HG02840 (cell line): Measurements from ENCODE around the gene KATNBL1.
"Not testable (repeated sequence)": the region's sequence is repeated elsewhere in the genome, so short reads cannot be mapped to it uniquely, and the experiment has no call there.

ENCODE experiments used
- ATAC-seq: cut with Tn5 transposase; IDR thresholded peaks from one replicate; pipeline ENCODE4 v1.9.1; 2021; ENCODE audit warnings: mild to moderate bottlenecking, moderate library complexity, moderate number of reproducible peaks; ENCODE audit not compliant: unreplicated experiment, low FRiP score

KATNBL1 gene

DNA sequence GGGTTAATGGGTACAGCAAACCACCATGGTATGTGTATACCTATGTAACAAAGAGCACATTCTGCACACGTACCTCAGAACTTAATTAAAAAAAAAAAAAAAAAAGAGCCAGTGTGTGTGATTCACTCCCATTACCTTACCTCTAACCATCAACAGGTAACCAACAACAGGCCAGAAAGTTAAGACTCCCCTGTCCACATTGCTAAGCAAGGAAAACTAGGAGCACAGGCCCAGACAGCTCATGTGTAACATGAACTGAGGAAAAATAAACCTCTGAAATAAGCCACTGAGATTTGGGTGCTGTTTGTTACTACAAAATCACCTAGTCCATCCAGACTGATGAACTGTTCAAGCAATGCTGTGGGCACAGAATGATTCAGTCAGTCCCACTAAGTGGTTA, 6.0 kb downstream of the KATNBL1 start:
- no peak for ATAC-seq

DNA sequence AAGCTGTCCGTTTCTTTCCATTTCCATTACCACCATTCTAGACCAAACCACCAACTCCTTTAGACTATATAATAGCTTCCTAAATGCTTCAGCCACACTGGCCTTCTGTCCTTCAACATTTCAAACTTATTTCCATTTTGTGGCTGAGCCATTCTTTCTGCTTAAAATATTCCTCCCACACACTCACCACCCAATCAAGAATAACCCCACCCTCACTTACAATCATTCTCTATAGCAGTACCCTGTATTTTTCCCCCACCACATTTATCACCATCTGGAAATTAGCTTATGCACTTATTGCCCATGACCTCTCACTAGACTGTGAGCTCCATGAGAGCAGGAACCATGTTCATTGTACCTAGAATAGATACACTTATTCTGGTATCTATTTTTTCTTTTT, 6.6 kb downstream of the KATNBL1 start:
- no peak for ATAC-seq

DNA sequence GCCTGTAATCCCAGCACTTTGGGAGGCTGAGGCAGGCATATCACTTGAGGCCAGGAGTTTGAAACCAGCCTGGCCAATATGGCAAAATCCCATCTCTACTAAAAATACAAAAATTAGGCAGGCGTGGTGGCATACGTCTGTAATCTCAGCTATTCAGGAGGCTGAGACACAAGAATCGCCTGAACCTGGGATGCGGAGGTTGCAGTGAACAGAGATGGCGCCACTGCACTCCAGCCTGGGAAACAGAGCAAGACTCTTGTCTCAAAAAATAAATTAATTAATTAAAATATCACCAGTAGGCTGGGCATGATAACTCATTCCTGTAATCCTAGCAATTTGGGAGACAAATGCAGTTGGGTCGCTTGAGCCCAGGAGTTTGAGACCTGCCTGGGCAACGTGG, 16.6 kb downstream of the KATNBL1 start:
- ATAC-seq, result not testable (repeated sequence)

DNA sequence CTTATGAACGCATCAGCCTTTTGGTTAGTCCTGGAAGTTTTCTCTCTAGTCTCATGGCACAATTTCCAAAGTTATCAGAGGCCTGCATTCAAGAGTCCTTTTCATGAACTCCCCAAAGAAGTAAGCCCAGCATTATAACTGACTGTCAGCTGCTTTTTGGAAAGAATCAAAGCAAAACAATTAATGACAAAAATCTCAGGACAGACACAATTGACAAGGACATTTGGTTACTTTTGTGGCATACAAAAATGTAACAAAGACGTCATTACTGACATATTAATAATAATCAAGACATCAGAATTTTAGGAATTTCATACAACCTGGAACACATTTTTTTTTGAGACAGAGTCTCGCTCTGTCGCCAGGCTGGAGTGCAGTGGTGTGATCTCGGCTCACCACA, 21.2 kb downstream of the KATNBL1 start:
- no peak for ATAC-seq

- ATAC-seq, result no peak
Observed at GRCh38 chr15:34185666-34186065, 24.2 kb downstream of the KATNBL1 start.

DNA sequence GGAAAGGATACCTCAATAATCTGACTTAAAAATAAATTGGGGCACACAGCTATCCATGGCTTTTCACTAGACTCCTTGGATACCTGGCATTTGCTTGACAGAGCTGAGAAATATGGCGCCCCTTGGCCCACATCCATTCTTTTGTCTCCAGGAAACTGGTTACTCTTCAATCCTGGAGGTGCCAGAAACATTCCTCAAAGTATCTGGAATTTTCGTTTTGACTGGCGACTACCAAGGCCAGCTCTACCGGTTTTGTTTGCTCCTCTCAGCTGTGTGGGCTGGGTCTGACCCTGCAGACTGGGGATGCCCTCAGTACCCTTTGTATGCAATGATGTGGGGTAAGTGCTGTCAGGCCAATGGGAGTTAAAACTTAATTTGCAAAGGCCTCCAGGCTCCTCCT, 27.0 kb downstream of the KATNBL1 start:
- ATAC-seq, result no peak

DNA sequence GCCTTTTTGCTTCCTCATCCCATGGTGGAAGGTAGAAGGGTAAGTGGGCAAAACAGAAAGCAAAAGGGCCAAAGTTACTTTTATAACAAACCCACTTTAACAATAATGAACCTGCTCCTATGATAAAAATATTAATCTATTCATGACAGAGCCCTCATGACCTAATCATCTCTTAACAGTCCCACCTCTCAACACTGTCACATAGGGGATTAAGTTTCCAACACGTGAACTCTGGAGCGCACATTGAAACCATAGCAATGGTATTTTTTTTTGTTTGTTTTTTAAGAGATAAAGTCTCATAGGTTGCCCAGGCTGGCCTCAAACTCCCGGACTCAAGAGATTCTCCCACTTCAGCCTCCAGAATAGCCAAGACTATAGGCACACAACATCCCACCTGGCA, 30.7 kb downstream of the KATNBL1 start:
- no peak for ATAC-seq

DNA sequence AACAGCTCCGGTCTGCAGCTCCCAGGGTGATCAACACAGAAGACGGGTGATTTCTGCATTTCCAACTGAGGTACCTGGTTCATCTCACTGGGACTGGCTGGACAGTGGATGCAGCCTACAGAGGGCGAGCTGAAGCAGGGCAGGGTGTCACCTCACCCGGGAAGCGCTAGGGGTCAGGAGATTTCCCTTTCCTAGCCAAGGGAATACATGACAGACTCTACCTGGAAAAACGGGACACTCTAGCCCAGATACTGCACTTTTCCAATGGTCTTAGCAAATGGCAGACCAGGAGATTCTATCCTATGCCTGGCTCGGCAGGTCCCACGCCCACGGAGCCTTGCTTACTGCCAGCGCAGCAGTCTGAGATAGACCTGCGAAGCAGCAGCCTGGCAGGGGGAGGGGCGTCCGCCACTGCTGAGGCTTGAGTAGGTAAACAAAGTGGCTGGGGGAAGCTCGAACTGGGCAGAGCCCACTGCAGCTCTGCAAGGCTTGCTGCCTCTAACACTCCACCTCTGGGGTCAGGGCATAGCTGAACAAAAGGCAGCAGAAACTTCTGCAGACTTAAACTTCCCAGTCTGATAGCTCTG, 43.8 kb downstream of the KATNBL1 start:
- not testable (repeated sequence) for ATAC-seq

DNA sequence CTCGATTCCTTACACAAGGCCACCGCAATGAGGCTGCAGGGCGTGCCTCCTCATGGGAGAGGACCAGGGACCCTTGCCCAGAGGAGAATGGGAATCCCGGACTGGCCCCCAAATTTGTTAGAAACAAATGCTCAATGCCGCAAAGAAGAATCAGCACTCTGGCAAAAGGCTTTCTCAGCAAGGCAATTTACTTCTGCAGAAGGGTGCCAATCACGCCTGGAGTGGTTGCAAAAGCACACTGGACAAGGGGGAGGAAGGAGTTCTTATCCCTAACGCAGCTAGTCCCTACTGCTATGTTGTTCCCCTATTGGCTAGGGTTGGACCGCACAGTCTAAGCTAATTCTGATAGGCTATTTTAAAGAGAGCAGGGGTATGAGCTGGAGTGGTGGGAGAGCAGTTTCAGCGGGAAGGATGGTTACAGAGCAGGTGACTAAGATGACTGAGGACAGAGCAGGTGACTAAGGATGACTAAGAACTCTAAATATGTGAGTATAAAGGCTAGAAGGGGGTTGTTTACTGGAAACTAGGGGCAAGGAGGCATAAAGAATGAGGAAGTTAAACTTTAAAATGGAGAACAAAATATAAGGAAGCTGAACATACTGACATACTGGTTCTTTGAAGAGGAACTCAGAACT, 48.5 kb downstream of the KATNBL1 start:
- ATAC-seq, result no peak

DNA sequence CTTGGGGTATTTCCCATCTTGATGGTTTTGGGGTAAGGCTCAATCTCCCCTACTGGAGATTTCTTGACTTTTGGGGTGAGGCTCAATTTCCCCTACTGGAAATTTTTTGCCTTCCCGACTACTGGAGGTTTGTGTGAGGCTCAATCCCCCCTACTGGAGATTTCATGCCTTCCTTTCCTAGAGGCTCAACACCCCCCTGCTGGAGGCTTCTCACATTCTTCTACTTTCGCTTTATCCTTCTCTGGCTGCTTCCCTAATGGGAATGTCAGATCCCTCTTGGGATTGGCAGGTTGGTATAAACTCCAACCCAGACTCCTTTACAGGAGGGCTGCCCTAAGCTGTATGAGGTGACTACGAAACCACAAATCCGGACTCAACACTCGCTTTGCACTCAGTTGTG, 49.2 kb downstream of the KATNBL1 start:
- ATAC-seq, result no peak

DNA sequence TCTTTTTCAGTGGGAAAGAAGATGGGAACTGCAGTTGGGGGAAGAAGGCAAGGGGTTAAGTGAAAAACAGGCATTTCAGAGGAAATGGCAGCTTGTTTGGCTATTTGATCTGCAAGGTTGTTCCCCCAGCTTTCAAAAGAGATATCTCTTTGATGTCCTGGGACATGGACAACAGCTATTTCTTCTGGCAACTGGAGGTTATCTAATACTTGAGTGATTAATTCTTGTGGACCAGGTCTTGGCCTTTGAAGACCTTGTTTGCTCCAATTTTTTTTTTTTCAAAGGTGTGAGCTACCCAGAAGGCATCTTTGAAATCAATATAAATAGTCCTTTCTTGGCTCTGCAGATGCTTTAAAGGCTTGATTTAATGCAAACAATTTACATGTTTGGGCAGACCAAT, 51.5 kb downstream of the KATNBL1 start:
- no peak for ATAC-seq

- no peak for ATAC-seq
Observed at GRCh38 chr15:34155859-34156258, 54.0 kb downstream of the KATNBL1 start.

- no peak for ATAC-seq
Observed at GRCh38 chr15:34154725-34155204, 55.1 kb downstream of the KATNBL1 start.

DNA sequence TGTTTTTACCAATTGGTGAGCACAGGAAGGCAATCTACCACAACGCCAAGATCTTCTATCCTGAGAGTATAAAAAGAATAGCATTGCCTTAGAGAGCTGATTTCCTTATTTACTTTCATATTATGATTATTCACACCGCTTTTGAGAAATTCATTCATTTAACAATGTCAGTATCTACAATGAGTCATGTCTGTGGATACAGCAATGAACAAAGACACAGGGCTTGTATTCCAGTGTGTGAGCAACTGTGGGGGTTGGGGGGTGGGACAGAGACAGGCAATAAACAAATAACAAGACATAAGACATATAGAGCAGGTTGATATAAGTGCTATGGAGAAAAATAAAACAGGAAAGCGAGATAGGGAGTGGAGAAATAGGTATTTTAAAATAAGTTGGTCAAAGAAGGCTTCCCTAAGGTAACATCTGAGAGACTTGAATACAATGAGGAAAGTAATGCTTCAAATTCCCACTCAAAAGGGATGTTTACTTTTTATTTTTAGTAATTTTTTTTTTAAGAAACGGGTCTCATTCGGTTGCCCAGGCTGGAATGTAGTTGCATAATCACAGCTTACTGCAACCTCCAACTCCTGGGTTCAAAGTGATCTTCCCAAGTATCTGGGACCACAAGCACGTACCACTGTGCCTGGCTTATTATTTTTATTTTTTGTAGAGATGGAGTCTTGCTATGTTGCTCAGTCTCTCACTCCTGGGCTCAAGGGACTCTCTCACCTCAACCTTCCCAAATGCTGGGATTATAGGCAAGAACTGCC, 62.3 kb downstream of the KATNBL1 start:
- no peak for ATAC-seq

GRCh38 chr15:34133511-34133910, 76.4 kb downstream of the KATNBL1 start:
- ATAC-seq, result no peak

- ATAC-seq, result no peak
Observed at GRCh38 chr15:34132881-34133280, 77.0 kb downstream of the KATNBL1 start.

DNA sequence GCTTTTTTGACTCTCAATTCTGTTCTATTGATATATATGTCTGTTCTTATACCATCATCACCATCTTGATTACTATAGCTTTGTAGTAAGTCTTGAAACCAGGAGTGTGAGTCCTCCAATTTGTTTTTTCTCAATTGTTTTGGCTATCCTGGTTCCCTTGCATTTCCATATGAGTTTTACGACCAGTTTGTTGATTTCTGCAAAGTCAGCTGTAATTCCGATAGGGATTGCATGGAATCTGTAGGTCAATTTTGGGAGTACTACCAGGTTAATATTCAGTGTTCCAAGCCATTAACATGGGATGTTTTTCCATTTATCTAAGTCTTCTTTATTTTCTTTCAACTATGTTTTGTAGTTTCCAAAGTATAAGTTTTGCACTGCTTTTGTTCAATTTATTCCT, 81.0 kb downstream of the KATNBL1 start:
- no peak for ATAC-seq

GRCh38 chr15:34126522-34126921, 83.4 kb downstream of the KATNBL1 start:
- no peak for ATAC-seq

GRCh38 chr15:34125945-34126344, 84.0 kb downstream of the KATNBL1 start:
- ATAC-seq, result no peak

- no peak for ATAC-seq
Observed at GRCh38 chr15:34124651-34125050, 85.2 kb downstream of the KATNBL1 start.

DNA sequence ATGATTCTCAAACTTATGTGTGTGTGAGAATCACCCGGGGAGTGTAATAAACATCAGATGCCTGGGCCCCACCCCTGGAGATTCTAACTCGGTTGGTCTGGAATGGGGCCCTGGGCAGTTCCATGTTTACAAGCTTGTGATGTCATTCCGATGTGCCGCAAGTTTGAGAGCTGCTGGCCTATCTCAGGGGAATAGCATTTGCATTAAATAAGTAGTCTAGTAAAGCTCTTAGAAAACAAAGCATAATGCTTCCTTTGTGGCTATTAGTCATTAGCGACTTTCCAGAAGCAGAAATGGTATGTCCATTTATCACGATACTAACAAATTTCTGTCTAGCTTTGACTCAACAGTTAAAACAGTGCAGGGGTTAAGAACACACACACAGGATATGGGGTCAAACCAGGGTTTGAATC, 87.1 kb downstream of the KATNBL1 start:
- ATAC-seq, result no peak

GRCh38 chr15:34121786-34122185, 88.1 kb downstream of the KATNBL1 start:
- ATAC-seq, result not testable (repeated sequence)
